ENCODE measurements around the gene ADGRG3.

The ADGRG3 gene

GRCh38 chr16:57637965-57638364, 30.1 kb upstream of the ADGRG3 start:
- H2BK12ac ChIP-seq (ENCODE audit: low read length in 2 of 2), result no peak overlapping the region
- no peak overlapping the region for H2AFZ ChIP-seq (ENCODE audit: low read depth, low read length)
- H2BK5ac ChIP-seq (ENCODE audit: low read depth, low read length, poor library complexity, severe bottlenecking), result no peak overlapping the region
- no peak for DNase-seq
- no peak overlapping the region for H3K23ac ChIP-seq (ENCODE audit: low read length in 2 of 2)
- no peaks in the 10 kb centered on the region for H3K27me3 ChIP-seq (ENCODE audit: control insufficient read depth in 1 of 2, insufficient read depth in 1 of 2, low read length in 2 of 2)
- H3K4ac ChIP-seq (ENCODE audit: low read depth in 1 of 2, low read length in 2 of 2), result no peak overlapping the region
- H2AK5ac ChIP-seq (ENCODE audit: low read length, severe bottlenecking), result no peak overlapping the region
- H3K4me3 ChIP-seq (ENCODE audit: insufficient read depth in 1 of 2, low read depth in 1 of 2, low read length in 2 of 2), result no peak overlapping the region
- no peak overlapping the region for H3K27ac ChIP-seq (ENCODE audit: low read length, poor library complexity, severe bottlenecking)
- no peak overlapping the region for H3K14ac ChIP-seq (ENCODE audit: low read length in 2 of 2)
- WGBS, result 88% methylated on average over 6 of the region's 6 CpGs
- no peak overlapping the region for H3K4me2 ChIP-seq (ENCODE audit: low read length, poor library complexity, severe bottlenecking)
- no peak overlapping the region for H3K9ac ChIP-seq (ENCODE audit: low read length)
- H4K91ac ChIP-seq (ENCODE audit: low read length), result no peak overlapping the region
- H3K18ac ChIP-seq (ENCODE audit: low read depth in 1 of 2, low read length in 2 of 2), result no peak overlapping the region
- no peak overlapping the region for H2BK120ac ChIP-seq (ENCODE audit: low read depth, low read length)
- peaks cover 28% of the 10 kb centered on the region for H3K79me1 ChIP-seq (replicated peaks; ENCODE audit: low read length, poor library complexity, severe bottlenecking)
- no peak overlapping the region for H2BK15ac ChIP-seq (ENCODE audit: low read depth, poor library complexity, severe bottlenecking)
- H3K4me1 ChIP-seq (ENCODE audit: control insufficient read depth, insufficient read depth, low read depth, low read length), result peaks cover 39% of the 10 kb centered on the region
- H3K9me3 ChIP-seq (ENCODE audit: control insufficient read depth, low read length), result no peaks in the 10 kb centered on the region
- H3K36me3 ChIP-seq (ENCODE audit: control insufficient read depth in 1 of 2, insufficient read depth in 2 of 2, low read depth in 1 of 2, low read length in 2 of 2), result peaks cover 0 to 46% of the 10 kb centered on the region in 2 experiments
- no peak overlapping the region for H4K8ac ChIP-seq (ENCODE audit: low read length)

DNA sequence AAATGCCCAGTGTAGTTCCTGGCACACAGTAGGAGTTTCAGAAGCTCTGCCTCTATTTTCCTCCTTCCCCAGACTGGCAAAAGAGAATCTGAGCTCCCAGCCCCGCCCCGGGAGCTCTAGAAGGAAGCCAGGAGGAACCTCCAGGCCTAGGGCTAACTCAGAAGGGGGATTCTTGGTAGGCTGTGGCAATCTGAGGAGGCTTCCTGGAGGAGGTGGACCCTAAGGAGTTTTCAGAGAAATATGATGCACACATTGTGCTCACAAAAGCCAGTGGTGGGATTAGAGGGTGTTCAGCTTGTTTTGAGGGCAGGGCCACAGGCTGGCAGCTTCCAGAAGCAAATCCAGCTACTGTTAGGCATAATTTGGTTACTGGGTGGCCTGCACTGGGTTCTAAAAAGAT, 29.7 kb upstream of the ADGRG3 start:
- Histone ChIP-seq H2BK15ac (ENCODE audit: low read depth, poor library complexity, severe bottlenecking) (no peak overlapping the region), H3K4me2 (ENCODE audit: low read length, poor library complexity, severe bottlenecking) (no peak overlapping the region), H2BK12ac (ENCODE audit: low read length in 2 of 2) (no peak overlapping the region), H2AK5ac (ENCODE audit: low read length, severe bottlenecking) (no peak overlapping the region), H3K14ac (ENCODE audit: low read length in 2 of 2) (no peak overlapping the region), H3K9me3 (ENCODE audit: control insufficient read depth, low read length) (no peaks in the 10 kb centered on the region), H3K4ac (ENCODE audit: low read depth in 1 of 2, low read length in 2 of 2) (no peak overlapping the region), H3K27me3 (ENCODE audit: control insufficient read depth in 1 of 2, insufficient read depth in 1 of 2, low read length in 2 of 2) (no peaks in the 10 kb centered on the region), H4K8ac (ENCODE audit: low read length) (no peak overlapping the region), H3K79me1 (replicated peaks; ENCODE audit: low read length, poor library complexity, severe bottlenecking) (peaks cover 28% of the 10 kb centered on the region), H3K18ac (ENCODE audit: low read depth in 1 of 2, low read length in 2 of 2) (no peak overlapping the region), H3K9ac (ENCODE audit: low read length) (no peak overlapping the region), H3K23ac (ENCODE audit: low read length in 2 of 2) (no peak overlapping the region), H2BK5ac (ENCODE audit: low read depth, low read length, poor library complexity, severe bottlenecking) (no peak overlapping the region), H3K4me3 (ENCODE audit: insufficient read depth in 1 of 2, low read depth in 1 of 2, low read length in 2 of 2) (no peak overlapping the region), H3K36me3 (ENCODE audit: control insufficient read depth in 1 of 2, insufficient read depth in 2 of 2, low read depth in 1 of 2, low read length in 2 of 2) (peaks cover 0 to 50% of the 10 kb centered on the region in 2 experiments), H2BK120ac (ENCODE audit: low read depth, low read length) (no peak overlapping the region), H4K91ac (ENCODE audit: low read length) (no peak overlapping the region), H2AFZ (ENCODE audit: low read depth, low read length) (no peak overlapping the region), H3K4me1 (ENCODE audit: control insufficient read depth, insufficient read depth, low read depth, low read length) (peaks cover 41% of the 10 kb centered on the region), H3K27ac (ENCODE audit: low read length, poor library complexity, severe bottlenecking) (no peak overlapping the region)
- WGBS, result 96% methylated on average over 2 of the region's 2 CpGs
- no peak for DNase-seq

DNA sequence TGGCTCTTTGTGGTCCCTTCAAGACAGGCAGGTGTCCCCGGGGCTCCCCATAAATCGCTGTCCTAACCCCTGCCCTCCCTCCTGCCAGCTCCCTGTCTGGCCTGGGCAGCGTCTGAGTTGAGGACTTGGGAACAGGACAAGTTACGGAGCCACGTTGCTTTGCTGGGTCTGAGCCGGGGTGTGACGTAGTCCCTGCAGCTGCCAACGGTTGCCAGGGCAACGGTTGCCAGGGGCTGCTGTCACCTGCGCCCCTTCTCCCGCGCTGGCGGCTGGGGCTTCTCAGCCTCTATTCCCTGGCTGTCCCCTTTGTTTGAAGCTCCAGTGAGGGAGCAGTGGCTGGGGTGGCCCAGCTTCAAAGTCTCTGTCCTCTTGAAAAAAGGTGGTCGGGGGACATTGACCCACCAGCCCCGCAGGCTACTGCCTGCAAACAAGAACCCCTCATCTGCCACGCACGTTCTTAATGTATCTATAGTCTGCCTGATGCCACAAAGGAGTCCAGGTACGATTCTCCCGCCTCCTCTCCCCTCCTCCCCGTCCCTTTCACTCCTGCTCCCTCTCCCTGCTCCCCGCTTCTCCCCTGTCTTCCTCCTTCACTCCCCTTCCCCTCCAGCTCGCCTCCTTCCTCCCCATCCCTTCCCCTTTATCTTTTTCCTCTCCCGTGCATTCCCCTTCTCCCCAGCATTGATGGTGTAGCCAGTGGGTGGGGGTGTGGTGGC, 28.8 kb upstream of the ADGRG3 start:
- peaks cover 28% of the 10 kb centered on the region for H3K79me1 ChIP-seq (replicated peaks; ENCODE audit: low read length, poor library complexity, severe bottlenecking)
- peaks cover 2 to 55% of the 10 kb centered on the region in 2 experiments for H3K36me3 ChIP-seq (ENCODE audit: control insufficient read depth in 1 of 2, insufficient read depth in 2 of 2, low read depth in 1 of 2, low read length in 2 of 2)
- no peaks in the 10 kb centered on the region for H3K9me3 ChIP-seq (ENCODE audit: control insufficient read depth, low read length)
- H3K4me3 ChIP-seq (ENCODE audit: insufficient read depth in 1 of 2, low read depth in 1 of 2, low read length in 2 of 2), result no peak overlapping the region
- no peak overlapping the region for H3K23ac ChIP-seq (ENCODE audit: low read length in 2 of 2)
- no peak overlapping the region for H2AK5ac ChIP-seq (ENCODE audit: low read length, severe bottlenecking)
- H2BK15ac ChIP-seq (ENCODE audit: low read depth, poor library complexity, severe bottlenecking), result no peak overlapping the region
- no peak overlapping the region for H2BK120ac ChIP-seq (ENCODE audit: low read depth, low read length)
- H2BK5ac ChIP-seq (ENCODE audit: low read depth, low read length, poor library complexity, severe bottlenecking), result no peak overlapping the region
- H3K4me1 ChIP-seq (ENCODE audit: control insufficient read depth, insufficient read depth, low read depth, low read length), result peaks cover 42% of the 10 kb centered on the region
- H3K27me3 ChIP-seq (ENCODE audit: control insufficient read depth in 1 of 2, insufficient read depth in 1 of 2, low read length in 2 of 2), result no peaks in the 10 kb centered on the region
- peak overlapping the region; percentile 24 for H3K9ac ChIP-seq (ENCODE audit: low read length)
- H4K91ac ChIP-seq (ENCODE audit: low read length), result no peak overlapping the region
- H3K4ac ChIP-seq (ENCODE audit: low read depth in 1 of 2, low read length in 2 of 2), result no peak overlapping the region
- DNase-seq, result peak; percentile 35
- whole genome bisulfite sequencing, result 42% methylated on average over 19 of the region's 23 CpGs
- H3K18ac ChIP-seq (ENCODE audit: low read depth in 1 of 2, low read length in 2 of 2), result no peak overlapping the region
- no peak overlapping the region for H3K27ac ChIP-seq (ENCODE audit: low read length, poor library complexity, severe bottlenecking)
- H2AFZ ChIP-seq (ENCODE audit: low read depth, low read length), result no peak overlapping the region
- H3K14ac ChIP-seq (ENCODE audit: low read length in 2 of 2), result peak overlapping the region in 1 of 2 experiments; percentile 55
- no peak overlapping the region for H4K8ac ChIP-seq (ENCODE audit: low read length)
- no peak overlapping the region for H2BK12ac ChIP-seq (ENCODE audit: low read length in 2 of 2)
- no peak overlapping the region for H3K4me2 ChIP-seq (ENCODE audit: low read length, poor library complexity, severe bottlenecking)

DNA sequence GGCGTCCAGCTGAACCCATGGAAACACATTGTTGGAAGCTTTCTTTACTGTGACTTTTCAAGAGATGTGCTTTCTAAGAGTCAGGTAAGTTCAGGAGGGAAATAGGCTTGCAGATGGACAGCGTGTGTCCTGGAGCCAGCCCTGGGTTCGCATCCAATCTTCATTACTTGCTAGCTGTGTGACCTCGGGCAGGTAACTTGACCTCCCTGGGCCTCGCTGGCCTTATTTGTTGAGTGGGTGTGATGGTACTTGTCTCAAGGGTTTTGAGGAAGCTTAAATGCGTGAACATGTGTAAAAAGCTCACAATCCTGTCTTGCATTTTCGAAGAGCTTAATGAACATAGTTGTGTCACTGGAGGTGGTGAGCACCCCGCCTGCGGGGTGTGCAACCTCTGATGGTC, 27.9 kb upstream of the ADGRG3 start:
- no peak for DNase-seq
- Histone ChIP-seq H3K14ac (ENCODE audit: low read length in 2 of 2) (no peak overlapping the region), H3K23ac (ENCODE audit: low read length in 2 of 2) (no peak overlapping the region), H3K27ac (ENCODE audit: low read length, poor library complexity, severe bottlenecking) (no peak overlapping the region), H3K18ac (ENCODE audit: low read depth in 1 of 2, low read length in 2 of 2) (no peak overlapping the region), H3K27me3 (ENCODE audit: control insufficient read depth in 1 of 2, insufficient read depth in 1 of 2, low read length in 2 of 2) (no peaks in the 10 kb centered on the region), H4K8ac (ENCODE audit: low read length) (no peak overlapping the region), H3K4me2 (ENCODE audit: low read length, poor library complexity, severe bottlenecking) (no peak overlapping the region), H3K79me1 (replicated peaks; ENCODE audit: low read length, poor library complexity, severe bottlenecking) (peaks cover 26% of the 10 kb centered on the region), H2BK5ac (ENCODE audit: low read depth, low read length, poor library complexity, severe bottlenecking) (no peak overlapping the region), H2AFZ (ENCODE audit: low read depth, low read length) (no peak overlapping the region), H3K36me3 (ENCODE audit: control insufficient read depth in 1 of 2, insufficient read depth in 2 of 2, low read depth in 1 of 2, low read length in 2 of 2) (peaks cover 4 to 62% of the 10 kb centered on the region in 2 experiments), H2AK5ac (ENCODE audit: low read length, severe bottlenecking) (no peak overlapping the region), H2BK15ac (ENCODE audit: low read depth, poor library complexity, severe bottlenecking) (no peak overlapping the region), H2BK12ac (ENCODE audit: low read length in 2 of 2) (no peak overlapping the region), H3K9ac (ENCODE audit: low read length) (no peak overlapping the region), H3K4me3 (ENCODE audit: insufficient read depth in 1 of 2, low read depth in 1 of 2, low read length in 2 of 2) (no peak overlapping the region), H4K91ac (ENCODE audit: low read length) (no peak overlapping the region), H3K4me1 (ENCODE audit: control insufficient read depth, insufficient read depth, low read depth, low read length) (peaks cover 42% of the 10 kb centered on the region), H2BK120ac (ENCODE audit: low read depth, low read length) (no peak overlapping the region), H3K4ac (ENCODE audit: low read depth in 1 of 2, low read length in 2 of 2) (no peak overlapping the region), H3K9me3 (ENCODE audit: control insufficient read depth, low read length) (no peaks in the 10 kb centered on the region)
- WGBS, result 96% methylated on average over 9 of the region's 9 CpGs
